HG03159 (cell line): ENCODE results near the gene OR52I1.
A peak's percentile ranks its signal among the peaks of the same experiment; 100 is the strongest.

Source experiments
- ATAC-seq: cut with Tn5 transposase; IDR thresholded peaks from one replicate; pipeline ENCODE4 v1.9.1; 2021; ENCODE audit warnings: mild to moderate bottlenecking, moderate library complexity; ENCODE audit not compliant: unreplicated experiment

Gene OR52I1

DNA sequence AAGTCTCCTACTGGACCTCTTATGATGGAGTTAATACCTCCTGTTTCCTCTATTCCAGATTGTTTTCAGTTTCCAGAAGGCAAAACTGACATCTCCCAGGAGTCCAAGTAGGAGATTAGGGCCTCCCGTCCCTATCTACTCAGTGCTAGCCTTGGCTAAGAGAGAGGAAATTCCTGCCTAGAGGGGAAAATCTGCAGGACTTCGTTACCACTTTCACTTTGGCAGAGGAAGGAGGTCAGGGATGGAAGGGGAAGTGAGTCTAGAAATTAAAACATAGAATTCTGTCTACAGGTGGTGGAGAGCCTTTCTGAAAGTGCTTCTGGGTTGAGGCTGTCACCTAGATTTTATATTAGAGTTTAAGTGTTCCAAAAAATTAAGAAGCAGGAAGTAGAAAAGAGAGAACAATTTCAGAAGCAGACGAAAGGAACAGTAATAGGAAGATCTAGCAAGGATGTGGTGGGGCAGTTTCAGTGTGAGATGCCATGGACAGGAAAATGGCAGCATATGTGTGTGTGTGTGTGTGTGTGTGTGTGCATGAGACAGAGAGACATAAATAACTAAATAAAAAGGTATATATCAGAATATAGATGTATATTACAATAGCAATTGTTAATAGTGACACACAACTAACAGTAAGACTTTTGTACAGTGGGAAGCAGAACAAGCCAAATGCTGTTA, 16.6 kb downstream of the OR52I1 start:
- no peak for ATAC-seq

DNA sequence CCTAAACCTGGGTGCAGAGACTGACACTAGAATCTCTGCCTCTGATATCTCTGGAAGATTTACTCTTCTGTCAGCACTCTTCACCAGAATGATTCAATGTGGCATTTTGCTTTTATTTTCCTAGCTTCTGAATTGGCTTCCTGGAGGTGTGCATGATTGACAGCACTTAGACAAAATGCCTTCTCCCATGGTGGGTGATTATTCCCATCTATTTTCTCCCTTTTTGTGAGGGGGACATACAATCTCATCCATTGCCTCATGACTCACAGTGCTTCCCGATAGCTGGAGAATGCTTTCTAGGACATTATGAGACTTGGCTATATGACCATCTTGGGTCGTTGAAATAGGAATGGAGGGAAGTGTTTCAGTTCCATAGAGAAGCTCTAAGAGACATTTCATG, 18.1 kb downstream of the OR52I1 start:
- ATAC-seq, result no peak

DNA sequence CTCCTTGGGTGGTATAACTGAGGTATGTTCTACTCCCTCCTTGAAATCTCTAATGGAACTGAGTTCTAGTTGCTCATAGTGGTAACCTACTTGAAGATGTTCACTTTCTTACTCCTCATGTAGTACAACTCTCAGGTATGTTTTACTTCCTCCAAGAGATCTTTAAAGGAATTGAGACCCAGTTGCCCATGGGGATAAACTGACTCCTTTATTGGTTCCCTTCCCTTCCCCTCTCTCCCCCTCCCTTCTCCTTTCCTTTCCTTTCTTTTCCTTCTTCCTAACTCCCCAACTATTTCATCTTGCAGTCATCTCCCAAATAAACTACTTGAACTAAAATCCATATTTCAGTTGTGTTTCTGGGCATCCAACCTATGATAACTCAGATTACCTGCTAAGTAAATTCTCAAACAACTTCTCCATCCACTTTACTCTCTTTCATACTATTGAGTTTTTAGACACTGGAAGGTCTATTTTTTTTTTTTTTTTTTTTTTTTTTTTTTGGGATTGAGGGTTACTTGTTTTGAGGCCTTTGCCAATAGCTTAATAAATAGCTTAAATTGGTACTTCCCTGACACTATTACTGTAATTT, 22.1 kb downstream of the OR52I1 start:
- no peak for ATAC-seq

DNA sequence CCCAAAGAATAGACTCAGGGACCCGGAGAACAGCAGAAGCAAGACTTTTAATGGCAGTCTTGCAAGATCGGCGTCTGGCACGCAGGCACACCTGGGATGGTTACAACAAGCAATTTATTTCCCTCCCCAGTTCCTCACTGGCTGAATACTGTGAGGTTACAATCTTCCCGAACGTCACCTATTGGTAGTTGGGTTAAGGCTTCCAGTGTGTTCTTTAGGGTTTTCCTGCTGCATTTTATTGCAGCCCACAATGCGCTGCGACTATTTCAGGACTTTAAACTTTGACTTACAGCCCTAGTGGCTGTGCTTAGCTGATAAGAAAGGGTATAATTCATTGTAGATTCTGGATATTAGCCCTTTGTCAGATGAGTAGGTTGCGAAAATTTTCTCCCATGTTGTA, 25.7 kb downstream of the OR52I1 start:
- ATAC-seq, result no peak

DNA sequence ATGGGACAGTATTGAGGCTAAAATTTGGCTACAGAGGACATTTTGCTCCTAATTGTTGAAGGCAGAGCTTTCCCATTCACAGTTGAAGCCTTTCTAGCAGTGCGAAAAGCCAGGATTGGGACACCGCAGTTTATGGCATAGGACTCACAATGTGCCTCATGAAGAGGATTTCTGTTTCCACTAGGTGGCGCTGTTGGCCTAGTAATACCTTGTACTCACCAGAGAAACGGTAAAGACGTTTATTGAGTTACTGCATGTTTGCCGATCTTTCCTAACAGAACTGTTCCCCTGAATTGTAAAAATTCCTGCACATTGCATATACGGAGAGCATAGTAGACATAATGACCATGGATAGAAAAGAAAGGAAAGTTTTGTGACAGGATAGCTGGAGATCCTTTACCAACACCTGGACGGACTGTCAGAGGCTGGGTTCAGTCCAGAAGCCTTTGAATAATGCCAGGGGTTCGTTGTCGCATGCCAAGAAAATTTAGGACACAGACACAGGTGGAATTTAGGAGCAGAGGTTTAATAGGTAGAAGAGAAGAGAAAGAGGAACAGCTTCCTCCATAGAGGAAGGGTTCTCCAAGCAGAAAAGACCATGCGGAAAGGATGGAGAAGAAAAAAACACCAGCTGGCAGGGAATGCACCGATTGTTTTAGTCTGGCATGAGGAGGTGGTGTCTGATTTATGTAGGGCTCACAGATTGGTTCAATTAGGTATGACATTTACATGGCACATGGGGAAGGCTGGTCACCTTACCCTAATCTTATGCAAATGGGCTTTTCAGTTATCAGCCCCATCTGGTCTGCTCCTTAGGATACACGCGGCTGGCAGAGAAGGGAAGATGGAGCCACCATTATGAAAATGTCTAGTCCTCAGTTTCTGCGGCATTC, 32.6 kb downstream of the OR52I1 start:
- ATAC-seq, result no peak

DNA sequence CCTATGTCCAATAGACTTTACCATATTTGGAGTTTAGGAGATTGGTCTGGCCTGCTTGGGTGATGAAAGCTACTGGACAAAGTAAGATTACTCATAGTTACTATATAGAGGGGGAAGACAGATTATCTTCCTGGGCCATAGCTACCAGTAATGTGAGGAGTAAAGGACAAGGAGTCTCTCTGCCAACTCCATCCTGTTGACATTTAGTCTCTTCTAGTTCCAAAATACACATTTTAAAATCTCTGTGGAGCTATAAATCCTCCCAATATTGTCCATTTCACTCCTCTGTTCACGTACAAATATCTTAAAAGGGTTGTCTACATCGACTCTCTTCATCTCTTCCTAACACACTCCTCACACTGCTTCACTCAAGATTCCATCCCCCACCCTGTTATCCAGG, 42.3 kb downstream of the OR52I1 start:
- no peak for ATAC-seq

DNA sequence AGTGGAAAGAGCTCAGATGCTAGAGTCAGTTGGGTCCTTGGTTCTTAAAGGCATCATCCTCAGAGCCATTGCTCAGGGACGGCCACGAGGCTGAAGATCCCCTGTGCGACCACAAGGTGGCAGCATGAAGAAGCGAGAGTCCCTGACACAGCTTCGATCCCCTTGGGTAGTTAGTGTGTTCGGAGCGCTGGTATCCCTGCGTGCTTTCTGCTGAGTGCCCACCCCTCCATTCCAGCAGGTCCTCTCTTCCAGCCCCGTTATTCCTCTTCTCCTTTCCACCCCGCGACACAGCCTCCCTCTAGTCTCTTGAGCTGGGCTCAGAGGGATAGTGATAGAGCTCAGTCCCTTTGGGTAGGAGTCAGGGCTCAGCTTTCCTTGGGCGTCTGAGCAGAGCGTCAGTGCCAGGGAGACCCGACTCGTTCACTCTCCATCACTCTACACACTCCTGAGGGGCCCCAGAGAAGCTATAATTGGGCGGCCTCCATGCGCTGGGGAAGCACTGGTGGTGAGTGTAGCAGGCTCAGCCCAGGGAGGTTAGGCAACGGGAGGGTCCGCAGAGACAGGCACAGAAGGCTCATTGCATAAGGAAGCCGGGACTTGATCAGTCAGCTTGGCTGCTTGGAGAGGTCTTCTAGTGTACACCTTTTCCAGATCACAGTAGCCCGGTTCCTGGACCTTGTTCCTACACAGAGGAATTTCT, 43.3 kb downstream of the OR52I1 start, which contains the start of gene OR51D1:
OR51D1 (plus strand) TSS at position 516 of the 700 bp plus-strand sequence. CDS start 2,314 bp downstream, outside the sequence.
- ATAC-seq, result peak; percentile 95

DNA sequence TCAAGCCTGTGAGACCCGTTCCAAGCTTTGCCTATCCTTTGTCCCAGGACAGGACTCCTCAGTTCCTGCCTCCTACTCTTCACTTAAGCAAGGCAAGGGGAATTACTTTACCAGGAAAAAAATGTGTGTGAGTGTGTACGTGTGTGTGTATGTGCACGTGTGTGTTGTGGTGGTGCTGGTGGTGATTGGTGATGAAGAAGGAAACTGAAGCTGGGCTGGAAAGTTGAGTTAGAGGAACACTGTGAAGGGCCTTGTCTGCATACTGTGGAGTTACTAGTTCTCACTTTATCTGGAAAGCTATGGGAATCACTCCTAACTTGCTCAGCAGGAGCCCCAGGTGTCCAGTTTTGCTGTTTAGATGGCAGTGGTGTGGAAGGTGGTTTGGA, 43.8 kb downstream of the OR52I1 start:
- ATAC-seq, result no peak

DNA sequence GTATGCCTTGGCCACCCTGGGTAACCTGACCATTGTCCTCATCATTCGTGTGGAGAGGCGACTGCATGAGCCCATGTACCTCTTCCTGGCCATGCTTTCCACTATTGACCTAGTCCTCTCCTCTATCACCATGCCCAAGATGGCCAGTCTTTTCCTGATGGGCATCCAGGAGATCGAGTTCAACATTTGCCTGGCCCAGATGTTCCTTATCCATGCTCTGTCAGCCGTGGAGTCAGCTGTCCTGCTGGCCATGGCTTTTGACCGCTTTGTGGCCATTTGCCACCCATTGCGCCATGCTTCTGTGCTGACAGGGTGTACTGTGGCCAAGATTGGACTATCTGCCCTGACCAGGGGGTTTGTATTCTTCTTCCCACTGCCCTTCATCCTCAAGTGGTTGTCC, 46.1 kb downstream of the OR52I1 start:
- ATAC-seq, result no peak

DNA sequence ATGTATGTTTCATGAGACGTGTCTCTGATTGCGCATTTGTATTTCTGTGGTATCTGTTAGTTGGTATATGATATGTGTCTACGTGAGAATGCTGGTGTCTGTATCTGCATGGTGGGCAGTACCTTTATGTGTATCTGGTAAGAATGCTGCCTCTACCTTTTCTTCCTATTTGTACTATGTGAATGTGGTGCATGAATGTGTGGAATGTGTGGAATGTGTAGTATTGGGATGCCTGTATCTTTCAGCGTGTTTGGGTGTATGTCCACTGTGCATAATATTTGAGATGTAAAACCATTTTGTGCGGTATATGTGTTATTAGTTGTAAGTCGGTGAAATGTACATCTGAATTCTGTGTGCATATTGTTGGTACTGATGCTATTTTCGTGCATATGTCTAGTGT, 47.7 kb downstream of the OR52I1 start:
- no peak for ATAC-seq

DNA sequence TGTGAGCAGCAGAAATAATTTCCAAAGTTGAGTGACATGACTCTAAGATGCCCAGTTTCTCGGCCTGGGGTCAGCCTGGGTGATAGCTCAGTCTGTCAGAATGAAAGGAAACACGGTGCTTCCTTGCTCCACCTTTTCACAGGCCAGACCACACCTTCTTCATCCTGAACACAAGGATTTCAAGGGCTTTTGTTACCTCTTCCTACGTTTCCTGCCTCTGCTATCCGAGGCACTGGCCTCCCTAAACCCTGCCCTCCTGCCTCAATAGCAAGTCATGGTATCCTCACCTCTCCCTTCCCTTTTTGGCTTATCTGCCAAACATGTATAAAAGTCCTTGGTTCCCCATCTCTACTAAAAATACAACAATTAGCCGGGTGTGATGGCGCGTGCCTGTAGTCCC, 48.2 kb downstream of the OR52I1 start:
- ATAC-seq, result no peak

DNA sequence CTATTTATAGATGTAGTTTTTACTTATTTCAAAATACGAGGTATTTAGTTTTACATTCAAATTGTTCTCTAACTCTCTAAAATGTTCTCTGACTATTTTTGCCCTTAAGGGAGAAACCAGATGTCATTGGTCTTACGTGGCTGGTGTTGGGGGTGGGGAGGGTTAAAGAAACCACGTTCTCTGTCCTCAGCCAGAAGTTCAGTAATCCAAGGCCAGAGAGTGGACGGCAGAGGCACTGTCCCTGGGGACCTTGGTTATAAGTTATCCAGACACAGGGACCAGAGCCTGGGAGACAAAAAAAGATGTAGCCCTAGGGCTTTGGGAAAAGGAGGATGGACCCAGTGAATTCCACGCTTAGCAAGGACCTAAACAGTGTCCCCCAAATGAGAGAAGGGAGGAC, 49.2 kb downstream of the OR52I1 start:
- ATAC-seq, result no peak

DNA sequence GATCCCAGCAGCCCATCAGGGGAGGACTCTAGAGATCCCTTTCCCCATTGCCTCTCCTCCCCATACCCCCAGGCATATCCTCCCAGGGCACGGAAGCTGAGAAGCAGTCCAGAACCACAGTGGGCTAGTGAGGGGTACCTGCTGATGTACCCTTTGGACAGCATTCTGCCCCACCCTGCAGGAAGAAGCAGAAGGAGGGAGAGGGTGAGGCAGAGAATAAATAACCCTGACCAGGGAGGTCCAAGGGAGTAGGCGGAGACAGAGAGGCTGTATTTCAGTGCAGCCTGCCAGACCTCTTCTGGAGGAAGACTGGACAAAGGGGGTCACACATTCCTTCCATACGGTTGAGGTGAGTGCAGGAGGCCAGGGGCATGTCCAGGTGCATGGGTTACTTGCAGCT, 49.8 kb downstream of the OR52I1 start, which contains the start of gene OR51E1:
OR51E1 (plus strand) TSS at position 301 of the 400 bp plus-strand sequence. CDS start 8,545 bp downstream, outside the sequence.
- no peak for ATAC-seq

DNA sequence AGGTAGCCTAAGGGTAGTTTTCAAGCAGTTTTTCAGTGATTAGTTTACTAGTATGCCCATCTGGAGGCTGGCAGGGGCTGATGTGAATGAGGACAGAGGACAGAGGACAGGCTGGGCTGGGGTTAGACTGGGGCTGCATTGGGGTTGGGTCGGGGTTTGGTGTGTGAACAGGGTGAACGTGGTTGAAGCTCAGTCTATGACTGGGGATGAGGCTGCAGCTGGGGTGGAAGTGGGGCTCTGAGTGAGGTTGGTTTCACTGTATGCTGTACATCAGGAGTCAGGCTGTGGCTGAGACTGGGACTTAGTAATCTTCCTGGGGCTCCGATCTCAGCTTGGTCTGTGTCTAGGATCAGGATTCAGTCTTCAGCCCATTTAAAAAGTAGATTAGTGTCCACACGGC, 50.4 kb downstream of the OR52I1 start:
- no peak for ATAC-seq
